DMS153 (cell line): ENCODE measurements around the gene CLDN2.
"Not testable (repeated sequence)": the region's sequence is repeated elsewhere in the genome, so short reads cannot be mapped to it uniquely, and the experiment has no call there.

Source experiments
- DNase-seq: peaks from one replicate; lab custom pipeline; 2025; lab: John Stamatoyannopoulos, UW

Gene CLDN2

GRCh38 chrX:106919932-106920452, at the start of gene CLDN2:
Gene CLDN2 (plus strand): TSS chrX:106920402. CDS start chrX:106928229, 7,827 bp downstream.
- DNase-seq, result no peak

GRCh38 chrX:106872796-106873195, 47.4 kb upstream of the CLDN2 start:
- DNase-seq, result not testable (repeated sequence)

- DNase-seq, result no peak
Observed at GRCh38 chrX:106874075-106874474, 46.1 kb upstream of the CLDN2 start.

- no peak for DNase-seq
Observed at GRCh38 chrX:106875151-106875550, 45.1 kb upstream of the CLDN2 start.

DNA sequence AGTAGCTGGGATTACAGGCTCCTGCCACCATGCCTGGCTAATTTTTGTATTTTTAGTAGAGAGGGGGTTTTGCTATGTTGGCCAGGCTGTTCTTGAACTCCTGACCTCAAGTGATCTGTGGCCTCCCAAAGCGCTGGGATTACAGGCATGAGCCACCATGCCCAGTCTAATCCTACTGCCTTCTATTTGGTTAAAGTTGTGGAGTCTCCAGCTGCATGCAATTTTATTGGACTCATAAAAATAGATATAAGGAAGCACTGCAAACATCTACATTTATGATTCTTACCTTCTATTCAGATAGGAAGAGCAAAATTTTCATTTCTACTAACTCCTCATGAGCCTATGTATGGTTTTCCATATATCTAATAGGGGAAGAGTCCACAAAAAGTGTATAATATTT, 30.7 kb upstream of the CLDN2 start:
- DNase-seq, result no peak

- DNase-seq, result no peak
Observed at GRCh38 chrX:106891762-106892460, 28.3 kb upstream of the CLDN2 start.

DNA sequence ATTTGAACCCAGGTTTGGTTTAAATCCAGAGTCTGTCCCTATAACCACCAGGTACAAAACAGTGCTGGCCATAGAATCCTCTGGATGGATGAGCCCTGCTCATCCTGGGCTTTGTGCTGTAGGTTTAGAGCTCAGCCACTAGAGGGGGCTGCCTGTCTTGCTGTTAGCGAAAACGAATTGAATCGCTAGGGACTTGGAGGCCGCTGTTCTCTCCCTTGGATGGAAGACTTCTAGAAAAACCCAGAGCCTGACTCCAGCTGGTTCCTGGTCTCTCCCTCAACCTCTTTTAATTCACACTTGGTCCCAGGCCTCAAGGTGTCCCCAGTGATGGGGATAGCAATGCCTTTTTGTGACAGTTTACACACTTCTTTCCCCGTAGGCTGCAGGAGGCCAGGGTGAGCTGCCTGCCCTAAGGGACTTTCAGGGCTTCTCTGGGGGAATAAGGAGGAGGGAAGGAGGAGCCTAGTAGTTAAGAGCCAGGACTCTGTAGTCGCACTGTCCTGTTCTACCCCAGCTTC, 25.8 kb upstream of the CLDN2 start:
- no peak for DNase-seq

- DNase-seq, result no peak
Observed at GRCh38 chrX:106894978-106895452, 25.2 kb upstream of the CLDN2 start.

DNA sequence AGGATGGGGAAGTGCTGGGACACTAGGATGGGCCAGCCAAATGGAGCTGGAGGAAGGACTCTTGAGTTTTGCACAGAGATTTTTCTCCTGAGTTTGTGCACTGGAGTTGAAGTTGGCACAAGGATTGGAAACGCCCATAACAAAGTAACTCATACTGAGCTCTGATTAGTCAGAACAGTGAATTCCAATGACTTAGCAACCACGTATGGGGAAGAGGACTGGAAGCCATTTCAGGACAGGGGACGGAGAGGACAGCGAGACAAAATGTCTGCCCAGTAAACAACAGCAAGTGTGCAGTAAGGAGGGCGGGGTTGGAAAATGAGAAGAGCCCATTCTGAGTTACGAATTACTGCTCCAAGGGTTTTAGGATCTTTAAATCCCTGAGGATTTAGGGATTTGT, 22.9 kb upstream of the CLDN2 start:
- DNase-seq, result no peak

DNA sequence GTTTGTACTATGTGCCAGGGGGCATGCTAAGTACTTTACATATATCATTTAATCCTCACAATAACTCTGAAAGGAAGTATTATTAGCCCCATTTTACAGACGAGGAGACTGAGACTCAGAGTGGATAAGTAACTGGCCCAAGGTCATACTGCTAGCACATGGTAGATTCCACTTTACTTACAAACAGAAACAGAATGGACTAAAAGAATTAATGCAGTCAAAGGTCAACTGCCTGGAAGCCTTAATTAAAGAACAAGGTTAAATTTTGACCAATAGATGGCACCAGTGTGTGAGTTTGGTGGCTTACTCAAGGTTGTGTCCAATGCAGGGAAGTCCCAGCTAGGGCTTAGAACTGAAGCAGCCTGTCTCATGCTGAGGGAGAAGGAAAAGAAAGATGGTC, 21.7 kb upstream of the CLDN2 start:
- DNase-seq, result no peak

DNA sequence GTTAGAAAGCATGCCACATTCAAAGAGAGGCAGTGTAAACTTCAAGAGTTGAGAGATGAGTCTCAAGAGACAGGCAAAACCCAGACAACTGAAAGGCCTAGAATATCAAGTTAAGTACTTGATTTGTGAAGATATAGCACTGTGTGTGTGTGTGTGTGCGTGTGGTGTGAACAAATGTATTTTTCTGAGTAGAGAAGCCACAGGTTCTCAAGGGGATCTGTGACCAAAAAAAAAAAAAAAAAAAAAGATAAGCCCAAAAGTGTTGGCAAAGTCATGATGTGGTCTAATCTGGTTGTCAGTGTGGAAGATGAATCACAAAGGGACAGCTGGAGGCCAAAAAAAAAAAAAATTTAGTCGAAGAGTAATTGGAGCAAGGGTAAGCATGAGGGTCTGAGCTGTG, 20.9 kb upstream of the CLDN2 start:
- DNase-seq, result no peak

GRCh38 chrX:106899841-106900240, 20.4 kb upstream of the CLDN2 start:
- DNase-seq, result no peak

DNA sequence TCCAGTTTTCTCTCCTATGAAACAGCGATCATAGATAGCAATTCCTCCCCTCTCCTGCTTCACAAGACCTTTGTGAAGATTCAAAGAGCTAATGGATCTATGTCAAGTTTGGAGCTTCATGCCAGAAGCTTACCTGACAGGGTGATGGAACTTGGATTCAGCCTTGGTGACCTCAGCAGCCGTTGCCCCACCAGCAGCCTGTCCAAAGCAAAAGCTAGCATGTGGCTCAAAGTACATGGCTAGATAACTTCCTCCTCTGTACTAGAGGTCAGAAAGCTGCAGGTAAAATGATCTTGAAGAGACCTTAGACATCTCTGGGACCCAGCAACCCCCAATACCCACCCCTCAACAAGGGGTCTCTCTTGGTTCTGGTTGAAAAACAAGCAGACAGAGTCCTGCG, 18.9 kb upstream of the CLDN2 start:
- DNase-seq, result no peak

GRCh38 chrX:106901781-106902219, 18.4 kb upstream of the CLDN2 start:
- DNase-seq, result no peak

DNA sequence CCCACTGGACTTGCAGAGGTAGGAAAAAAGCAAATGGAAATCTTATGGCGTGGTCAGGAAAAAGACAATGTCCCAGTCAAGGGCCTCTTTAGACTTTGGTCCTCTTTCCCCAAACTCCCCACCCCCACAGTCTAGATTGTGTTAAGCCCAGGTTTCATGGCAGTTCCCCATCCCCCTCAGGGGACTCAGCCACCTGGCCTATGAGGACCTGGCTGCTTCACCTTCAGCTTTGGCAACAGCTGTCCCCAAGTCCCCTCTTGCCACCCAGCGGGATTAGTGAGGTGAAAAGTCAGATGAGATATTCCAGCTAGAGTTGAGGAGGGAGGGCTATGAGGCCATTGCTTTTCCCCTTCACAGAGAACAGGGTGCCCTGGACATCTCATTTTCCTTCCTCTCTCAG, 17.5 kb upstream of the CLDN2 start:
- DNase-seq, result no peak

GRCh38 chrX:106903291-106903824, 16.8 kb upstream of the CLDN2 start, which contains the start of gene RIPPLY1:
Gene RIPPLY1 (minus strand): TSS chrX:106903341. CDS start chrX:106903287, 54 bp downstream.
- no peak for DNase-seq

DNA sequence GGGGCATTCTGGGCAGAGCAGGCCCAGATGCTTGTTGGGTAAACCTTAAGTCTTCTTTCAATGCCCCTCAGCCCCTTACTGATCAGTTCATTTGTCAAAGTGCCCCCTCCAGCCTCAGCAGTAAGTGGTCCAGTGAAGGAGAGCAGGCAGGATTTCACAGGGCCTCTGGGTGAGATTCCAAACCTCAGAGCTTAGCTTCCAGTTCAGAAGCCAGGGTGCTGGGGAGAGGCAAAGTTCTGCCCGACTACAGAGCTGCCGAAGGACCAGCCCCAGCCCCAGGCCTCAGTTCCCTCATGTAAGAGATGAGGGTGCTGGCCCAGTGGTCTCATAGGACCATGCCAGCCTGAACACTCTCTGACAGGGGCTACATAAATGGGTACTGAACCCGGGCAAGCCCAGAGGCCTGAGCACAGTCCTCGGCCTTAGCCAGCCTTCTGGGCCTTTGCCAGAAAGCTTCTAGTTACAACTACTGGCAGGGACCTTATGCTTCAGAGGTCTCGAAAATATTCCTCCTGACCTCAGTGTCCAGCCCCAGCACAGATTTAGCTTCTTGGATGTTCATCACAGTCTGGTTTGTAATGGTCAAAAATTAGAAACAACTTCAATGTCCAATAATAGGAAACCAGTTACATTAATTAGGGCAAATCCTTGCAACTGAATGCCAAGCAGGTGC, 16.2 kb upstream of the CLDN2 start:
- no peak for DNase-seq

- DNase-seq, result no peak
Observed at GRCh38 chrX:106905064-106905708, 15.0 kb upstream of the CLDN2 start.

DNA sequence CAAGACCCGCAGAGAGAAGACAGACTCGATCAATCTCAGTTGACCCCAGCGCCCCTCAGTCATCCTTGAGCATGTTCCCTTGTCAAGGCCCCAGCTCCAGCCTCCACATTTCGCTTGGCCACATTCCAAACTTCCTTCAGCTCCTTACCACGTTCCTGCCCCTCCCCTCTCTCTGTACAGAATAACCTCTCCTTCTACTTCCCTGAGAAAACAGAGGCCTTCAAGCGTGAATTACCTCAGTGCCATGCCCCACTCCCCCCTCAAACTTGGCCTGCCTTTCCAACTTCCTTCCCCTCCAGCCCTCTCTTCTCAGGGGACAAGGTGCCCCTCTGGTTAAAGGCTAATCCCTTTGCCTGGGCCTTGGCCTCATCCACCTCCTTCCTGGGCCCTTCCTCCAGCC, 13.8 kb upstream of the CLDN2 start:
- DNase-seq, result no peak

DNA sequence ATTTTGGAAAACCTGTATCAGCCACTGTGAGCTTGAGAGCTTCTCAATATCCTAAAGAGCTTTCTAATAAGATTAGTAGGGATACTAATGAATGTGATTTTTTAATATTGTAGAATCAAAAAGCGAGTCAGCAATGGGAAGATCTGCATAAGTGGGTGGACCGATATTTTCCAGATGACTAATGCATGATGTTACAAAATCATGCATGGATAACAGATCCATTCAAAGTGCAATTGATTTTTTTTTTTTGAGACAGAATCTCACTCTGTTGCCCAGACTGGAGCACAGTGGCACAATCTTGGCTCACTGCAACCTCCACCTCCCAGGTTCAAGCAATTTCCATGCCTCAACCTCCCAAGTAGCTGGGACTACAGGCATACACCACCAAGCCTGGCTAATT, 7.3 kb upstream of the CLDN2 start:
- DNase-seq, result no peak

GRCh38 chrX:106917830-106918500, 2.2 kb upstream of the CLDN2 start:
- no peak for DNase-seq

DNA sequence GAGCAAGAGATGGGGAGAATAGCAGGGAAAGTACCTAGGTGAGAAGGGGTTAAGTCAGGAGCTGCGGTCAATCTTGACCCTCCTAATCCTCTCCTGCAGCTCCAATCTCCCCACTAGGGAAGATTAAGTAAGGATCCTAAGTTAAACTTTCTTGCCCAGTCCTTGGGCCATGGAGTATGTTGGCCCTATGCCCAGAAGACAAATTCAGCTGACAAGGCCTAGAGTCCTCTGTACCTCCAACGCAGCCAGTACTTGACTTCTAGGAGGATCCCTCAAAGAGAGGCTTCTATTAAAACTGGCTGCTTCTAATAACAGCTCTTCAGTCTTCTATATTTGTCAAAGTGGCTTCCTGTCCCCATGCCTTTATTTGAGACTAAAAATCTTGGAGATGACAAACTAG, 1.4 kb downstream of the CLDN2 start:
- DNase-seq, result no peak
